NCI-H526 (cell line): Measurements from ENCODE around the gene NHLRC4.
"Not testable (repeated sequence)": the region's sequence is repeated elsewhere in the genome, so short reads cannot be mapped to it uniquely, and the experiment has no call there.

Experiments used
- DNase-seq, 2 experiments: peaks; one replicate each; lab custom pipeline; 2025; lab: John Stamatoyannopoulos, UW

Gene NHLRC4

GRCh38 chr16:597655-598054, 30.9 kb downstream of the NHLRC4 start:
- not testable (repeated sequence) for DNase-seq

- no peak for DNase-seq
These were observed 32.3 kb downstream of the NHLRC4 start for GRCh38 chr16:598823-599739.

- no peak for DNase-seq
These were observed 34.0 kb downstream of the NHLRC4 start for GRCh38 chr16:600781-601180.

- no peak for DNase-seq
These were observed 37.1 kb downstream of the NHLRC4 start for GRCh38 chr16:603933-604332.

- DNase-seq, result no peak
These were observed 40.0 kb downstream of the NHLRC4 start for GRCh38 chr16:606656-607307.

GRCh38 chr16:608019-608418, 41.2 kb downstream of the NHLRC4 start:
- DNase-seq, result no peak

DNA sequence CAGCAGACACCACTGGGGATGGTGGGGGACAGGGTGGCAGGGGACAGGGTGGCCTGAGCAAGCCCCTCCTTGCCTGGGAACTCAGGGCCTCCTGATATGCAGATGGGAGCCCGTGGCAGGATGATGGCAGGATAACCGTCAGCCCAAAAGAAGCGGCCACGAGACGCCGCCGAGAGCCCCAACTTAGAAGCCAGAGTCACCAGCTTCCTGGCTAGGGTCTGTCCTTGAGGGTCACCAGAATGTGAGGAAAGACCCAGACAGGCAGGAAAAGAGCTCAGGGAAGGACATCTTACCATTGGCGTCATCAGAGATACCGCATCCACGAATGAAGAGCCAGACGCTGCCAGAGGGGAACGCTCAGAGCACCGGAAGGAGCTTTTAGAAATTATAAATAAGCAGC, 42.5 kb downstream of the NHLRC4 start:
- DNase-seq, result no peak

- no peak for DNase-seq
These were observed 43.2 kb downstream of the NHLRC4 start for GRCh38 chr16:609984-610383.

DNA sequence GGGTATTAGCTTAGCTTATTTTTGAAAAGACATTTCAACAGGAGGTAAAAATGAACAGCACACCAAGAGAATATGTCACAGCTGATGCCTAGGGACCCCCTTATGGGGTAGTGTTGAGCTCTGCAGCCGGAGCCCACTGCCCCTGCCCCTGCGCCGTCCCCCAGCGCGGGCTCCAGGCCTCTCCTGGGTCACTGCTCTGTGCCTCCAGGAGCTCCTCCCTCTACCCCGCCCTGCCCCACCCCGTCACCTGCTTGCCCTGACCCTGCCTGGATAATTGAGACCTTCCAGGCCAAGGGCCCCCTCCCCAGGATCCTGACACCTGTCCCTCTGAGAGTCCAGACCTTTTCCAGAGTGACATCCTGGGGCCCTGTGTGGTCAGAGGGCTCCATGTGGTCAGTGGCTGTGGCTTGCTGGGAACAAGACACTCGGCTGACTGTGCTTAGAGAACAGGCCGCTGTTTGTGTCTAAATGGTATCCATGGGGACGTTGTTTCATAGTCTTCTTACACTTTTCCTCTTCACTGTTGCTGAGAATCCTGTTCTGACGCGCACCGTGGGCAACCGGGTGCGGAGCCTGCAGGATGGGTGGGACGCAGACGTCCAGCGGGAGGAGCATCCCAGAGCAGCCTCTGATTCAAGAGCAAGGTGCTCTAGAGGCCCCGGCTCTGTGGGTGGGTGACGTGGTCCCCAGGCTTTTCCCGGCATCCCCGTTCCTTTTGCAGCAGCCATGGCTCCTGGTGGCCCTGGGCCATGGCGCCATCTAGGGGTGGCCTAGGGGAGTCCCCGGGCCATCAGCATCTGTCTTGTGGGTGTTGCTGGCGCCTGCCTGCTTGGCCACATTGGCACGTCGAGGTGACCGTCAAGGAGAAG, 43.9 kb downstream of the NHLRC4 start:
- no peak for DNase-seq

- DNase-seq, result no peak
These were observed 48.3 kb downstream of the NHLRC4 start for GRCh38 chr16:615122-615521.

GRCh38 chr16:616733-617586, 50.2 kb downstream of the NHLRC4 start:
- no peak for DNase-seq

- DNase-seq, result no peak
These were observed 51.0 kb downstream of the NHLRC4 start for GRCh38 chr16:617855-618254.
